H1 (cell line): ENCODE data around the gene LFNG. TPM values are rescaled to one million over a fixed set of nuclear protein-coding genes. Genes with fewer than 3 reads are reported as not detected.
A peak's percentile ranks its signal among the peaks of the same experiment; 100 is the strongest.

Experiments
- CTCF ChIA-PET: fragments of 300-600 bp; sonication (Branson Sonifier 250); formaldehyde crosslinking; loops from one replicate; lab custom pipeline; 2021; ENCODE audit not compliant: partially characterized antibody; lab: Charles Lee
- POLR2A ChIA-PET: fragments of 300-600 bp; sonication (Branson Sonifier 250); formaldehyde crosslinking; loops from one replicate; lab custom pipeline; 2021; ENCODE audit warnings: inconsistent platforms; ENCODE audit not compliant: partially characterized antibody; lab: Charles Lee
- DNase-seq, 2 experiments: peaks; one replicate each; pipeline versions ENCODE4 v3.0.0 to v3.0.0-alpha.2; 2010 to 2022; ENCODE audit warnings: low spot score in 2 of 2, low read depth in 1 of 2, mixed read lengths in 1 of 2
- FAIRE-seq: peaks from 2 replicates; lab custom pipeline; 2011; peaks lifted over from hg19 to GRCh38; lab: Jason Lieb, UNC
- H2AFZ ChIP-seq: 2 replicates; pipeline ENCODE4 v1.8.1; 2012; ENCODE audit warnings: low read length, inconsistent platforms
- H2AK5ac ChIP-seq: 2 replicates; pipeline ENCODE4 v1.6.1; 2013; ENCODE audit warnings: low read depth, low read length
- H2BK120ac ChIP-seq: replicated peaks from 2 replicates; pipeline ENCODE3; 2013; ENCODE audit warnings: low read depth, low read length, inconsistent platforms
- H2BK12ac ChIP-seq: 2 replicates; pipeline ENCODE4 v1.6.1; 2013; ENCODE audit warnings: low read depth, low read length
- H2BK15ac ChIP-seq: 2 replicates; pipeline ENCODE4 v1.6.1; 2013; ENCODE audit warnings: low read length
- H2BK20ac ChIP-seq: 2 replicates; pipeline ENCODE4 v1.6.1; 2013; ENCODE audit warnings: low read length
- H2BK5ac ChIP-seq: 2 replicates; pipeline ENCODE4 v1.6.1; 2013; ENCODE audit warnings: low read depth, low read length
- H3K14ac ChIP-seq: 2 replicates; pipeline ENCODE4 v1.6.1; 2013; ENCODE audit warnings: inconsistent platforms; ENCODE audit not compliant: insufficient read length
- H3K18ac ChIP-seq: 2 replicates; pipeline ENCODE4 v1.6.1; 2013; ENCODE audit warnings: low read length; ENCODE audit errors: extremely low read depth
- H3K23ac ChIP-seq: 2 replicates; pipeline ENCODE4 v1.6.1; 2013; ENCODE audit warnings: inconsistent platforms; ENCODE audit not compliant: insufficient read length
- H3K23me2 ChIP-seq: 2 replicates; pipeline ENCODE4 v1.6.1; 2013; ENCODE audit warnings: low read depth, low read length
- H3K27ac ChIP-seq: 2 replicates; pipeline ENCODE4 v1.6.1; 2011; ENCODE audit warnings: low read depth, low read length, inconsistent platforms
- H3K27me3 ChIP-seq, 4 experiments: replicated peaks in 1 of 4; 1 replicate in 1 of 4; 2 replicates in 3 of 4; pipeline versions ENCODE4 v1.6.1 to v1.8.1; 2011 to 2013; ENCODE audit warnings: low read length in 3 of 4, mild to moderate bottlenecking in 3 of 4, inconsistent platforms in 2 of 4, mixed read lengths in 2 of 4, moderate library complexity in 1 of 4; ENCODE audit not compliant: control insufficient read depth in 3 of 4, insufficient read depth in 3 of 4; ENCODE audit errors: extremely low read depth in 1 of 4
- H3K36me3 ChIP-seq, 4 experiments: 2 replicates each; pipeline versions ENCODE4 v1.6.1 to v1.8.1; 2011 to 2013; ENCODE audit warnings: mild to moderate bottlenecking in 4 of 4, low read length in 3 of 4, moderate library complexity in 2 of 4, control low read depth in 1 of 4, inconsistent platforms in 1 of 4; ENCODE audit not compliant: insufficient read depth in 4 of 4, control insufficient read depth in 2 of 4
- H3K4ac ChIP-seq: replicated peaks from 2 replicates; pipeline ENCODE3; 2013; ENCODE audit warnings: low read length, low read depth, mixed read lengths, inconsistent platforms; ENCODE audit not compliant: insufficient read length
- H3K4me1 ChIP-seq, 4 experiments: replicated peaks in 1 of 4; 1 replicate in 1 of 4; 2 replicates in 3 of 4; pipeline versions ENCODE4 v1.6.1 to v1.8.1; 2011 to 2013; ENCODE audit warnings: low read length in 3 of 4, inconsistent platforms in 2 of 4, mixed read lengths in 1 of 4; ENCODE audit not compliant: insufficient read depth in 4 of 4, control insufficient read depth in 3 of 4
- H3K4me2 ChIP-seq, 2 experiments: 2 replicates each; pipeline versions ENCODE4 v1.6.1 to v1.8.1; 2011 to 2013; ENCODE audit warnings: low read depth in 2 of 2, low read length in 2 of 2, control low read depth in 1 of 2, inconsistent platforms in 1 of 2, mild to moderate bottlenecking in 1 of 2; ENCODE audit not compliant: insufficient read depth in 1 of 2
- H3K4me3 ChIP-seq, 4 experiments: fragments of 200-600, 300-600 bp in 1 of 4; sonication (generic), shearing (Covaris generic), sonication (Bioruptor Twin) in 1 of 4; 2 replicates each; pipeline versions ENCODE4 v1.5.1 to v1.8.1; 2011 to 2016; ENCODE audit warnings: low read length in 4 of 4, low read depth in 3 of 4, control low read depth in 2 of 4, inconsistent platforms in 2 of 4, mild to moderate bottlenecking in 2 of 4, mixed read lengths in 1 of 4, moderate library complexity in 1 of 4; ENCODE audit not compliant: insufficient read depth in 2 of 4; ENCODE audit errors: extremely low read depth in 1 of 4
- H3K56ac ChIP-seq: replicated peaks from 2 replicates; pipeline ENCODE3; 2013; ENCODE audit warnings: low read depth, mild to moderate bottlenecking, mixed read lengths, low read length, inconsistent platforms; ENCODE audit not compliant: insufficient read length
- H3K79me1 ChIP-seq: 2 replicates; pipeline ENCODE4 v1.6.1; 2013; ENCODE audit warnings: low read depth, low read length, control low read depth
- H3K79me2 ChIP-seq, 2 experiments: 2 replicates each; pipeline versions ENCODE4 v1.6.1 to v1.8.1; 2012 to 2013; ENCODE audit warnings: low read length in 2 of 2, mild to moderate bottlenecking in 2 of 2, inconsistent platforms in 1 of 2; ENCODE audit not compliant: insufficient read depth in 2 of 2, control insufficient read depth in 1 of 2
- H3K9ac ChIP-seq, 4 experiments: replicated peaks in 1 of 4; 1 replicate in 1 of 4; 2 replicates in 3 of 4; pipeline versions ENCODE4 v1.6.1 to v1.8.1; 2011 to 2013; ENCODE audit warnings: low read depth in 3 of 4, low read length in 3 of 4, control low read depth in 2 of 4, mild to moderate bottlenecking in 2 of 4, moderate library complexity in 2 of 4, inconsistent platforms in 1 of 4; ENCODE audit errors: extremely low read depth in 1 of 4
- H3K9me3 ChIP-seq, 2 experiments: 2 replicates each; pipeline versions ENCODE4 v1.6.1 to v1.8.1; 2012 to 2013; ENCODE audit warnings: mild to moderate bottlenecking in 2 of 2, moderate library complexity in 2 of 2, control low read depth in 1 of 2, inconsistent platforms in 1 of 2, low read depth in 1 of 2, low read length in 1 of 2, mixed read lengths in 1 of 2; ENCODE audit not compliant: insufficient read depth in 2 of 2
- H4K20me1 ChIP-seq, 2 experiments: replicated peaks in 1 of 2; 2 replicates each; pipeline versions ENCODE3 to v1.8.1; 2011 to 2013; ENCODE audit warnings: inconsistent platforms in 2 of 2, low read length in 2 of 2, mild to moderate bottlenecking in 1 of 2; ENCODE audit not compliant: insufficient read depth in 2 of 2, control insufficient read depth in 1 of 2
- H4K5ac ChIP-seq: 2 replicates; pipeline ENCODE4 v1.6.1; 2013; ENCODE audit warnings: low read length, low read depth, mixed read lengths, inconsistent platforms; ENCODE audit not compliant: insufficient read length
- H4K8ac ChIP-seq: 2 replicates; pipeline ENCODE4 v1.8.0; 2013; ENCODE audit warnings: mild to moderate bottlenecking, moderate library complexity, low read length, inconsistent platforms; ENCODE audit not compliant: insufficient read depth; ENCODE audit errors: extremely low read depth
- H4K91ac ChIP-seq: replicated peaks from 2 replicates; pipeline ENCODE3; 2013; ENCODE audit warnings: low read length, mixed read lengths, inconsistent platforms; ENCODE audit not compliant: insufficient read length
- WGBS, 2 experiments: shearing (Covaris generic) in 1 of 2; methylation state at CpG; one replicate each; pipeline versions ENCODE4 v1.1.6 to v1.1.7; 2013 to 2015; ENCODE audit warnings: low lambda C conversion rate in 2 of 2, mixed read lengths in 2 of 2, inconsistent platforms in 1 of 2, low coverage in 1 of 2, missing lambda C conversion rate in 1 of 2; ENCODE audit not compliant: insufficient replicate concordance in 2 of 2, insufficient coverage in 1 of 2, insufficient read length in 1 of 2; ENCODE audit errors: extremely low coverage in 1 of 2, missing lambda C conversion rate in 1 of 2; 5-methylcytosine and 5-hydroxymethylcytosine counted together
- polyA plus RNA-seq, 7 experiments: library from polyadenylated mRNA; depleted of rRNA in 3 of 7; stranded (reverse) in 5 of 7; unstranded in 2 of 7; fragments of >200 nt in 5 of 7; fragments of 200-250 nt in 2 of 7; gene quantifications; 1 replicate in 5 of 7; 2 replicates in 1 of 7; 4 replicates in 1 of 7; pipeline versions ENCODE4 v1.2.1 to v1.2.3, GENCODE V29; 2011 to 2013; ENCODE audit warnings: missing spikeins in 2 of 7, mixed read lengths in 2 of 7
- total RNA-seq: library from RNA; stranded (reverse); fragmentation: NEBNext Ultra II Directional; extraction: Animal tissue kit (Norgen Biotek cat#: 25700); gene quantifications from 2 replicates; pipeline ENCODE4 v1.2.1, GENCODE V29; 2021

Gene LFNG
- total and polyA plus RNA-seq, 2 of the 8 experiments (the other 6 are each of a cell fraction or from before 2014, with no cell fraction given) = 31.6 to 35.6 TPM

DNA sequence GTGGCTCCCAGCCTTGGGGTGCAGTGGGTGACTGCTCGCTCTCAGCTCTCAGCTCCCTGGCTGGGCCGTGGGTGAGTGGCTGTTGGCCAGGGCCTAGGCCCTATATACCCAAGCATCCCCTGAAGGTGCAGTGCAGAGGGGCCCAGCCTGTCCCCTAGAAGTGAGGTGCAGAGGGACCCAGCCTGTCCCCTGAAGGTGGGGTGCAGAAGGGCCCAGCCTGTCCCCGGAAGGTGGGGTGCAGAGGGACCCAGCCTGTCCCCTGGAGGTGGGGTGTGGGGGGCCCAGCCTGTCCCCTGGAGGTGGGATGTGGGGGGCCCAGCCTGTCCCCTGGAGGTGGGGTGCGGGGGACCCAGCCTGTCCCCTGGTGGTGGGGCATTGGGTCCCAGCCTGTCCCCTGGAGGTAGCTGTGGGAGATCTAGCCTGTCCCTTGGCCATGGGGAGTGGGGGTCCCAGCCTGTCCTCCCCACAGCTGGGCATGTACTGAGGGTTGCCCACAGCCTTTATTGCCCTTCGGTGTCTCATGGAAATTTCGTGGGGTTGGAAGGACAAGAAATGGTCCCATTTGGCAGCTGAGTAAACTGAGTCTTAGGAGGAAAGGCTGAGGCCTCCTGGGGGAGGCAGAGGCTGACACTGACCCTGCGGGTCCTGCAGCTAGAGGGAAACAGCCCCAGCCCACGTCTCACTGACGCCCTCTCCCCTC, 17.5 kb upstream of the LFNG start:
- ChIA-PET POLR2A (interaction anchor here (0.8 to 3.9 kb wide), 6 partner anchors 13 to 32 kb away, joined by 3 to 16 read pairs (median 4); partner anchors contain the start of gene LFNG), CTCF (interaction anchor here (1.1 to 8.5 kb wide), 7 partner anchors 9 to 66 kb away, joined by 3 to 67 read pairs (median 4); partner anchors contain the start of gene GRIFIN)
- no peaks in the 10 kb centered on the region; the same call in 1 of the 2 replicates for H3K79me1 ChIP-seq
- H4K91ac ChIP-seq = peak overlapping the region; percentile 81
- H2BK5ac ChIP-seq = no peak overlapping the region
- no peak overlapping the region for H4K5ac ChIP-seq
- H3K4ac ChIP-seq = peak overlapping the region; percentile 35
- peaks cover 0 to 36% (median 29%) of the 10 kb centered on the region in 4 experiments; a peak in 6 of 7 replicates for H3K4me1 ChIP-seq
- H3K9me3 ChIP-seq = no peaks in the 10 kb centered on the region
- no peaks in the 10 kb centered on the region for H3K27me3 ChIP-seq
- H3K23ac ChIP-seq = no peak overlapping the region
- no peak for DNase-seq
- 90% methylated on average over 6 of the region's 9 CpGs; no CpG with 5 or more reads in 1 of the 2 experiments for WGBS, 2 experiments
- peak overlapping the region; percentile 53; the same call in 1 of the 2 replicates for H2AK5ac ChIP-seq
- 0 out of 2 replicates have a peak overlapping the region, but pooled peaks have one; percentile 32 for H2BK20ac ChIP-seq
- 0 out of 2 replicates have a peak overlapping the region, but pooled peaks have one; percentile 50 for H2BK12ac ChIP-seq
- no peak overlapping the region for H3K56ac ChIP-seq
- no peak overlapping the region for H3K4me2 ChIP-seq
- H4K8ac ChIP-seq = peak overlapping the region; percentile 37; the same call in 1 of the 2 replicates
- H3K27ac ChIP-seq = no peak overlapping the region
- H3K4me3 ChIP-seq = no peak overlapping the region
- peak overlapping the region; percentile 46; the same call in 1 of the 2 replicates for H2BK15ac ChIP-seq
- H3K18ac ChIP-seq = no peak overlapping the region; the same call in 1 of the 2 replicates
- H3K79me2 ChIP-seq = no peaks in the 10 kb centered on the region
- no peak overlapping the region for H2BK120ac ChIP-seq
- H3K36me3 ChIP-seq = no peaks in the 10 kb centered on the region
- no peak overlapping the region for H2AFZ ChIP-seq
- H4K20me1 ChIP-seq = no peaks in the 10 kb centered on the region
- H3K23me2 ChIP-seq = no peaks in the 10 kb centered on the region
- no peak overlapping the region for H3K14ac ChIP-seq
- no peak for FAIRE-seq
- no peak overlapping the region for H3K9ac ChIP-seq
